HG03520 (cell line): Measurements from ENCODE around the gene ABHD2.
"Not testable (repeated sequence)": the region's sequence is repeated elsewhere in the genome, so short reads cannot be mapped to it uniquely, and the experiment has no call there.

Experiments used
- ATAC-seq: cut with Tn5 transposase; IDR thresholded peaks from one replicate; pipeline ENCODE4 v1.9.1; 2021; ENCODE audit warnings: mild to moderate bottlenecking, moderate library complexity; ENCODE audit not compliant: unreplicated experiment

The ABHD2 gene

DNA sequence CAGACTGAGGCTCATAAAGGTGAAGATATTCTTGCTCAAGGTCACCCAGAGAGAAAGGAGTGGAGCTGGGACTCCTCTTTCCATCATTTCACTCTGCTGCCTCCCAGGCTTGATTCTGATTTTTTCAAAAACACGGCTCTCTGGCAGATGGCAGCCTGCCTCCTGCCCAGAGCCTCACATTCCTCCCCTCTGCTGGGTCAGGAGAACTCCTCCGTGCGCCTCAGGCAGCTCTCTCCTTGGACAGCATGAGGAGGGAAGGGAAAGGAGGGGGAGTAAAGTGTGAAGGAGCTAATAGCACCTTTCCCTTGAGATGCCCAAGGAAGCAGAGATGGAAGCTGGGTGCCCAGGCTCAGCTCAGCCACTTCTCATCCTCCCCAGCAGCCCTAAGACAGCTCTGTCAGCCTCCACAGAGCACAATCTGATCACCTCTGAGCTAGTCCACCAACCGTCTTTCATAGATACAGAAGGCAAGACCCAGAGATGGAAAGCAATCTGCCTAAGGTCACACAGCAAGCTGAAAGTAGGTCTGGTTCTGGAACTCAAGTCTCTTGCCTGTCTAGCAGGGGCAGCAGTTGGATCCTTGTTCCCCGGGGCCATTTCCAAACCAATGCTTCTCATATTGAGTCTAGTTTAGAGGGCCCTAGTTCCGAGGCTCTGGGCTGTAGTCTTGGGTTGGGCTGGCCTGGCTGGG lies 129.6 kb downstream of the ABHD2 start:
- ATAC-seq = no peak

DNA sequence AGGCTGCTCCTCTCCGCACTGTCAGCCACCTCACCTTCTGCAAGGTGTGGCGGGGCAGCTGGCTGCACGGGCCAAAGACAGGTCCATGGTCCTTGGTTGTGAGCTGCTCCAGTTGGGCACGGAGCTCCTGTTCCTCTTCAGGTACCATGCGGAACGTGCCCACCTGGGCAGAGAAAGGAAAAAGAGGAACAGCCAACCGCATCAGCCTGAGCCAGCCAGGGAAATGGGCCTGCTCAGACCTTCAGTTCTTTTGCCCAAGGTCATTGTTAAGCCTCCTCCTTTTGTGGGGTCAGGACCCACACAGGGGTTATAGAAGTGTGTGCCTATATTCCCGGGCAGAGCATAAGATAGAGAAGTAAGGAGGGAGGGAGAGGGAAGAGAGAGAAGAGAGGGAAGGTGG lies 130.3 kb downstream of the ABHD2 start:
- ATAC-seq = no peak

DNA sequence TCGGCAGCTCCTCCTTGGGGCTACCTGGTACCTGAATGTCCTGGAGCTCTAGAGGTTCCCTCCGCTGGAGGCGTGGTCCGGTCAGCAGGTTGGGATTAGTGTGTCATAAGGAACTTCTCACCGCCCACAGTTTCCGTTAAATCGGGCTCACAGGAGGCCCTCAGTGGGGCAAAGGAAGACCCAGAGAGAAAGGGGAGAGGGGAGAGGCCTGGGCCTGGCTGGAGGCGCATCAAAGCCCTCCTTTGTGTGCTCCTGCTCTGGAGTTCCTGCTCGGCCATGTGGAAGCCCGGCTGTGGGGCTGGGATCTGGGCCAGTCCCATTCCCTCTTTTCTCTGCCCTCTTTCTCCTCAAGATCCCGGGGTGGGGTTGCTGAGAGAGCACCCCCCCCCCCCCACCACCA lies 133.3 kb downstream of the ABHD2 start, which contains the start of gene RLBP1:
Gene RLBP1 (minus strand): TSS at position 37 of the 400 bp plus-strand sequence. CDS start 2,604 bp downstream, outside the sequence.
- no peak for ATAC-seq

DNA sequence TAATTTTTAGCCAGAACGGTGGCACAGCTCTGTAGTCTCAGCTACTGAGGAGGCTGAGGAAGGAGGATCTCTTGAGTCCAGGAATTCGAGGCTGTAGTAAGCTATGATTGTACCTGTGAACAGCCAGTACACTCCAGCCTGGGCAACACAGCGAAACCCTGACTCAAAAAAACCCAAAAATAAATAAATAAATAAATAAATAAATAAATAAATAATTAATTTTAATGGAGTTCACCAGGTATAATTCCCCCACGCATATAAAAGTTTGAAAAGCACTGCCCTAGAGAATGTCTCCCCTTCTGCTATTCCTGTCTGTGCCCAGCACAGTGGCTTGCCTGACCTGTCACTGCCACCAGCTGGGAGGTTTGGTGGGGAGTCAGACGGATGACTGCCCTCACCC lies 137.3 kb downstream of the ABHD2 start:
- ATAC-seq = no peak

DNA sequence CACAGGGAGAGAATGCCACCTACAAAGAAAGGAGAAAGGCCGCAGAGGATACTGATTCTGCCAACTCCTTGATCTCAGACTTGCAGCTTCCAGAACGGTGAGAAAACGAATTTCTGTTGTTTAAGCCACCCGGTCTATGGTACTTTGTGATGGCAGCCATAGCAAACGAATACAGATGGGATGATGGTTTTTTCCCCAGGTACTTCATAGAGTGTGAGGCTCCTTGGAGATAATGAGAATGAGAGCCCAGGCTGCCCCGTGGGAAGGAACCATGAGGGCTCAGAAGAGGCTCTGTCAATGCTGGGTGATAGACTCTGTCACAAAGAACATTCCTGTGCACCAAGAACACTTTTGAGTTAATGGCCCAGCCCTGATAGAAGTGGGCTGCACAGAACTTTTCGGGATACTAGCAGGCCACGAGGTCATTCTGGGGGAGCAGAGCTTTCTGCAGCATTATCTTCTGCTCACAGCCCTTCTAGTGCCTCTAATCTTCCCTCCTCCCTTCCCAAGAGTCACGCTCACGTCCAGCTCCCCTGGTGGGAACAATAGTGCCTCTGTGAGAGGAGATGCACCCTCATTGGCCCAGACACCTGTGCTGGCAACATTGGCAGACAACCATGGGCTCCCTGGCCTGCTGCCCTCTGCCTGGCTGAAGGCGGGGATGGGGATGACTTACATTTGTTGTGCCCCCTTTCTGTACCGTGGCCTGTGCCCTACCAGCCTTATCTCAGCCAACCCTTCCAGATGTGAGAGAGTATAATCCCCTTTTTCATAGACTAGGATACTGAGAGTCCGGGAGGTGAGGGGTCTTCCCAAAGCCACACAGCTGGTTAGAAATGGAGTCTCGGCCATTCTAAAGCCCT lies 138.3 kb downstream of the ABHD2 start:
- no peak for ATAC-seq

DNA sequence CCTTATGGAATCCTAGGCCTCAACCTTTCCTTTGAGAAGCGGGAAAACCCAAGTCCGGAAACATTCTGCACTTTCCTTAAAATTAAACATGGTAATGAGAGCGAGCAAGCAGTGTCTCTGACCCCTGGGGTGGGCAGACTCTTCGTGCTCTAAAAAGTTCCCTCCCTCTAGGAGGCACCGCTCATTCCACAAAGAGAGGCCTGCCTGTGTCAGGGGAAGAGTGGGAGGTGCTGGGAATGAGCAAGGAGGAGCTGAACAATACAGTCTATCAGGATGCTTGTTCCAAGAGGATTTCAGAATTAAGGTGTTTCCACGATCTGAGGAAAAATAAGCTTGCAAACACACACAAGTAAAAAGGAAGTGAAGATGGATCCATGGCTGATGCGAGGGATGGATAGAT lies 139.2 kb downstream of the ABHD2 start:
- no peak for ATAC-seq

DNA sequence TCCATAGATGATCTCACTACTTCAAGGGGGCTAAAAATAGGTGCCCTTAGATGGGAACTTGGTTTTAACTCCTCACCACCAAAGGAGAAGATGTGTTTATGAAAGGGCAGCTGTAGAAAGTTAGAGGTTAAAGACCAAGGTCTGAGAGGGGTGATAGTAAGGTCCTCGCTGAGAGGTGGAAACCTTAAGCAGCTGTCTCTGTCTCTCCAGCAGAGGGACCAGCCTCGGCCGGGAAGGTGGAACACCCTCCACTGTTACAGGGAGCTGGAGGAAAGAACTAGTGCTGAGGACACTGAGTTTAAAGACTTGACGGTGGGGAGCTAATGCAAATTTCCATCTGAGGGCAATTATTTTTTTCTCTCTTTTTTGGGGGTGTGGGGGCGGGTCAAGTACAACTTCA lies 142.0 kb downstream of the ABHD2 start:
- no peak for ATAC-seq

DNA sequence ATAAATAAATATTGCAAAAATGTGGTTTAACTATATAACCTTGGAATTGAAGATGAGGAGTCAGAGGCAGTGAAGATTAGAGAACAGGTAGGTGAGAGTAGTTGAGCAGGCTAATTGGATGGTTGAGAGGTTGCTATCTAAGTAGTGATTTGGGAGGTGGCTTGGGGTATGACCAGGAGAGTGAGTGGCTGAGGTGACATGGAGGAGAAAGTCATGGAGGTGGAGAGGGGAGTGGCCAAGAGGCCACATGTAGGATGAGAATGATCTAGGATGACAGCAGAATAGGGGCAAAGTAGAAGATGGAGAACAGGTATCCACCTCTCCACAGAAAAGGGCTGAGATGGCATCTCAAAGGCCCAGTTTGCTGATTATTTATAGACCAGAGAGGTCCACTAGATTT lies 143.6 kb downstream of the ABHD2 start:
- ATAC-seq = no peak

DNA sequence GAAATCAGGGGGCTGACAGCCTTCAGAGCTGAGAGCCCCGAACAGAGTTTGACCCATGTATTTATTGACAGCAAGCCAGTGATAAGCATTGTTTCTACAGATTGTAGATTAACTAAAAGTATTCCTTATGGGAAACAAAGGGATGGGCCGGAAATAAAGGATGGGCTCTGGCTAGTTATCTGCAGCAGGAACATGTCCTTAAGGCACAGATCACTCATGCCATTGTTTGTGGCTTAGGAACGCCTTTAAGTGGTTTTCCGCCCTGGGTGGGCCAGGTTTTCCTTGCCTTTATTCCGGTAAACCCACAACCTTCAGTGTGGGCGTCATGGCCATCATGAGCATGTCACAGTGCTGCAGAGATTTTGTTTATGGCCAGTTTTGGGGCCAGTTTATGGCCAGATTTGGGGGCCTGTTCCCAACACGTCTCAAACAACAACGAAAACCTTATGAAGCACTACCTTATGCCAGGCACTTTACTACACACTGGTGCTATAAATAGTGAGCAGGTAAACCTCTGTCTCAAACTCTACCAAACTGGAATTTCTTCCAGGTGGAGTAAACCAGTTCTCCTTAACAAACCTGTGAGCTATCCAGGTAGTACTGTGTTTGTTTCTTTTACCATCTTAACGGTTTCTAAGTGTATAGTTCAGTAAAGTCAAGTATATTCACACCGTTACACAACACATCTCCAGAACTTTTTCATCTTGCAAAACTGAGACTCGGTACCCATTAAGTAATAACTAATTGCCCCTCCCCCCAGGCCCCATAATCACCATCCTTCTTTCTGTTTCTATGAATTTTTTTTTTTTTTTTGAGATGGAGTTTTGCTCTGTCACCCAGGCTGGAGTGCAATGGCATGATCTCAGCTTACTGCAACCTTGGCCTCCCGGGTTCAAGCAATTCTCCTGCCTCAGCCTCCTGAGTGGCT lies 151.9 kb downstream of the ABHD2 start:
- ATAC-seq = not testable (repeated sequence)

DNA sequence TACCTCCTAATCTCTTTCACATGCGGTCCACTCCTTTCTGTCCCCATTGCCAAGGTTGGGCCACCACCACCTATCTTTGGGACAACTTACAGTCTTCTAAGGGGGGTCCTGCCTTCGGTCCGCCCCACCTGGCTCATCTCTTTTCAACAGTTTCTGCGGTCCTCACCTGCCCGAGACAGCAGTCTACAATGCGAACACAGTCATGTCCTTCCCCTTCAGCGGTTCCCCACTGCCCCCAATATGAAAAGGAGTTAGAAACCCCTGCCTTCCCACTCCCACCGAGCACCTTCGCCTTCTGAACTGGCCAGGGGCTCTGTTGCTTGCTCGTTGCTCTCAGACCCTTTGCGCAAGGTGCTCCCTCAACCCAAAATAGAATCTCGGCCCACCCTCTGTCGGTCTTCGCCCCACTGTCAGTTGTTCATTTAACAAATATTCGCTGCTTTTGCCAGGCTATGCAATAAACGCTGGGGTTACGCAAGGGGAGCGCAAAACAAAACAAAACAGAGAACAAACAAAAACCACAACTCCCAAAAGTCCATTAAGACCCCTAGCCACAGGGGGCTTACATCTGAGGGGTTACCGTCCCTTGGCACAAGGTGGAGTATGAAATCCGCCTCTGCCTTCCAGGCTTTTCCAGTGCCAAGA lies 154.9 kb downstream of the ABHD2 start:
- ATAC-seq = no peak

DNA sequence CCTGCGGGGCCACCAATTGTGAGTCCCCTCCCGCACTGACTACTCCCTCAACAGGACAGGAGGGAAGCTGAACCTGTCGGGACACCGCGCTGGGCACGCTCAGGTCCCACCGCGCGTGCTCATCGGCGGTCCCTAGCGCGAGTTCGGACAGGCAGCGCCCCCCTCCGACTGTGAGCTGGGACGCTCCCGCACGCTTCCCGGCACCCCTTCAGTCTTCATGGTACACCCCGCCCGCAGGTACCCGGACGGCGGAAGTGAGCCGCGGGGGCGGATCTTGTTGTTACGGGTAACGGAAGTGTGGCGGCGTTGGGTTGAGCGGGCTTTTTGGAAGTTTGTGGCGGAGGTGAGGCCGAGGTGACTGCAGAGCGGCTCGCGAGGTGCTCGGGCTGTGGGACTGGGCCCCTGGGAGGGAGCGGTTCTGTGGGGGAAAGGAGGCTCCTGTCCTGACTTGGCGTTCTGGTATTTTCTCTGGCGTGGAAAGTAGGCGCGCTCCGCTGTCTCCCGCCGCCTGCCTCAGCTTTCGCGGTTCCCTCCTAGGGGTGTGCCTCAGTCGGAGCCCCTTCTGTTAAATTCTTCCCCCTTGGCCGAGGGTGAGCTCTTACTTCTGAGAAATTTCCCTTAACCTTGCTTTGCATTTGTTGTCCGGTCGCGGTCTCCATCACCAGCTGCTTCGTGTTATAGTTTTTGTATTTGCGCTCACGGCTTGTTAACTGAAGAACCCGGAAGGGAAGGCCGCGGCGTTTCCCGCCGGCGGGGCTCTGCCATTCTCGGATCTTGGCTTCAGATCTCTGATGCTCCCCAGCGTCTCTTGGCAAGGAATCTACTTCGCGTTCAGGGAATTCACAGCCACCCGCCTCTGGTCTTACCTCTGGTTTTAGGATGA lies 155.7 kb downstream of the ABHD2 start, which contains the start of gene FANCI:
Gene FANCI (plus strand): TSS at position 289 of the 883 bp plus-strand sequence. CDS start 3,669 bp downstream, outside the sequence.
- peak; percentile 91 for ATAC-seq

DNA sequence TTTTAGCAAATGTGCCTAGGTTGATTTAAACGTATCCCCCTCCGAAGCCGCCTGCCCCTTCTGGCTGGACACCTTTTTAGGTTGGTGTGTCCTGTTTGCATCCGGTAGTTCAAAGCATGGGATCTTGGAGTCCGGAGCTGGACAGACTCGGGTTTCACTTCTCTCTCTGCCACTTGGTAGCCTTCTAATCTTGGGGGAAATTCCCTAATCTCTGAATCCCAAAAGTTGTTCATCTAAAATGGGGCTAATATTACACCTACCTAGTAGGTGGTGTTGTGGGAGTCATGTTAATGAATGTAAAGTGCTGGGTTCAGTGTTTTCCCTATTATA lies 156.3 kb downstream of the ABHD2 start:
- no peak for ATAC-seq

DNA sequence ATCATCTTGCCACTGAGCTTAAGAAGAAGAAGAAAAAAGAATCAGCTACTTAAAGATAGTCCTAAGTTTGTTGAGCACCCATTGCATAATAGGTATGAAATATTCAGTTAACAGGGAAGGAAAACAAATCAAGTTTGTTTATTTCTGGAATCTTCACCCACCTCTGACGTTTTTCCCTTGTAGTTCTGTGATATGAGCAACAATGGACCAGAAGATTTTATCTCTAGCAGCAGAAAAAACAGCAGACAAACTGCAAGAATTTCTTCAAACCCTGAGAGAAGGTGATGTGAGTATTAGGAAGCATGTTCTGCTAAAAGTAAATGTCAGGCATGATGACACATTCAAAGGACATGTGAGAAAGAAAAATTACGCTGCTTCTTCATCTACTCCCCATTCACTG lies 159.2 kb downstream of the ABHD2 start:
- no peak for ATAC-seq

DNA sequence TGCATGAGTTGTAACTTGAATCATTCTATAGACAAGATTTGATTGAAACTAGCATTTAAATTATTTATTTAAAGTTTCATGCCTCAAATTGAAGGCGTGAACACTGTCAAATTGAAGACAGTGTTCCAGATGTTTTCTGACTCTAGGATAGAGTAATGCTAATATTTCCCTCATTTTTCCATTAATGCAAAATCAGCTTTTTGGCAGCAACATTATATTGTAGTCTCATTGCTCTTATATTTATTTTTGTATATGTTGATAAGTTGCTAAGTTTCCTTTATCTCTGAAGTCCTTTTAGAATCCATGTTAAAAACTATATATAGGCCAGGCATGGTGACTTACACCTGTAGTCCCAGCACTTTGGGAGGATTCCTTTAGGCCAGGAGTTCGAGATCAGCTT lies 160.3 kb downstream of the ABHD2 start:
- ATAC-seq = no peak

DNA sequence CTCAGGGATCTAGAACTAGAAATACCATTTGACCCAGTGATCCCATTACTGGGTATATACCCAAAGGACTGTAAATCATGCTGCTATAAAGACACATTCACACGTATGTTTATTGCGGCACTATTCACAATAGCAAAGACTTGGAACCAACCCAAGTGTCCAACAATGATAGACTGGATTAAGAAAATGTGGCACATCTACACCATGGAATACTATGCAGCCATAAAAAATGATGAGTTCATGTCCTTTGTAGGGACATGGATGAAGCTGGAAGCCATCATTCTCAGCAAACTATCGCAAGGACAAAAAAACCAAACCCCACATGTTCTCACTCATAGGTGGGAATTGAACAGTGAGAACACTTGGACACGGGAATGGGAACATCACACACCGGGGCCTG lies 161.9 kb downstream of the ABHD2 start:
- ATAC-seq = not testable (repeated sequence)
